Myometrial cell (primary cell): ENCODE results near the gene CYB561. TPM values are rescaled to one million over a fixed set of nuclear protein-coding genes. Genes with fewer than 3 reads are reported as not detected.

Experiments used
- total RNA-seq: library from RNA; depleted of rRNA; stranded (reverse); fragments of >200 nt; gene quantifications from 2 replicates; pipeline ENCODE4 v1.2.3, GENCODE V29; 2015

CYB561 gene
- 15.6 and 27.4 TPM in 2 replicates for total RNA-seq

GRCh38 chr17:63445954-63446752 is at the start of gene CYB561:
Gene CYB561, minus strand, starts transcription at chr17:63446306. Its CDS starts 8,759 bp downstream, at chr17:63437547.

GRCh38 chr17:63476854-63477479 is 30.9 kb upstream of the CYB561 start, which contains the start of gene ACE:
Gene ACE, plus strand, starts transcription at chr17:63477061. Its CDS starts 34 bp downstream, at chr17:63477095.

Other genes starting within 250 kb of the CYB561 start
- gene ACE, start 30.8 kb upstream of the CYB561 start, total RNA-seq = 1.9 and 5.5 TPM in 2 replicates
- not detected in 2 replicates for gene KCNH6, start 77.1 kb upstream of the CYB561 start, total RNA-seq
- gene DCAF7, start 104.2 kb upstream of the CYB561 start, total RNA-seq = 28.3 and 34.4 TPM in 2 replicates
- gene TACO1, start 154.6 kb upstream of the CYB561 start, total RNA-seq = 28.8 and 32.6 TPM in 2 replicates
- 23.7 and 27.4 TPM in 2 replicates for gene MAP3K3, start 176.1 kb upstream of the CYB561 start, total RNA-seq